ENCODE results near the gene UMOD. TPM values are rescaled to one million over a fixed set of nuclear protein-coding genes. Genes with fewer than 3 reads are reported as not detected.
"Not testable (repeated sequence)": the region's sequence is repeated elsewhere in the genome, so short reads cannot be mapped to it uniquely, and the experiment has no call there.

The UMOD gene
- total RNA-seq, 1 donor = not detected

- Histone ChIP-seq H3K9me3 (ENCODE audit: low read depth, low read length) (no peaks in the 10 kb centered on the region), H4K20me1 (ENCODE audit: insufficient read depth, low read length) (no peaks in the 10 kb centered on the region), H3K4me2 (ENCODE audit: insufficient read depth, low read length) (no peak overlapping the region), H2AFZ (ENCODE audit: low read length) (no peak overlapping the region), H3K27me3 (ENCODE audit: insufficient read depth, low read length) (no peaks in the 10 kb centered on the region), H3K36me3 (ENCODE audit: insufficient read depth, low read length) (no peaks in the 10 kb centered on the region), H3K27ac (ENCODE audit: low read depth, low read length) (no peak overlapping the region), H3K4me1 (ENCODE audit: insufficient read depth, low read length) (no peaks in the 10 kb centered on the region), H3K79me2 (ENCODE audit: insufficient read depth, low read length) (no peaks in the 10 kb centered on the region), H3K4me3 (ENCODE audit: insufficient read depth, low read length) (no peak overlapping the region)
- no peak for DNase-seq (ENCODE audit: insufficient read length, low spot score, missing footprints)
- TF ChIP-seq CTCF (IDR thresholded peaks at IDR 0.05; ENCODE audit: extremely low read depth, low read depth, low read length) = no peak
These were observed 29.8 kb downstream of the UMOD start for GRCh38 chr16:20322696-20323095.

- H3K9me3 ChIP-seq (ENCODE audit: low read depth, low read length) = no peaks in the 10 kb centered on the region
- no peak overlapping the region for H3K4me3 ChIP-seq (ENCODE audit: insufficient read depth, low read length)
- DNase-seq (ENCODE audit: insufficient read length, low spot score, missing footprints) = no peak
- no peak overlapping the region for H3K4me2 ChIP-seq (ENCODE audit: insufficient read depth, low read length)
- no peaks in the 10 kb centered on the region for H3K36me3 ChIP-seq (ENCODE audit: insufficient read depth, low read length)
- H3K27me3 ChIP-seq (ENCODE audit: insufficient read depth, low read length) = no peaks in the 10 kb centered on the region
- H4K20me1 ChIP-seq (ENCODE audit: insufficient read depth, low read length) = no peaks in the 10 kb centered on the region
- no peaks in the 10 kb centered on the region for H3K4me1 ChIP-seq (ENCODE audit: insufficient read depth, low read length)
- H3K79me2 ChIP-seq (ENCODE audit: insufficient read depth, low read length) = no peaks in the 10 kb centered on the region
- TF ChIP-seq CTCF (IDR thresholded peaks at IDR 0.05; ENCODE audit: extremely low read depth, low read depth, low read length) = no peak
- H2AFZ ChIP-seq (ENCODE audit: low read length) = no peak overlapping the region
- H3K27ac ChIP-seq (ENCODE audit: low read depth, low read length) = no peak overlapping the region
These were observed 30.8 kb downstream of the UMOD start for GRCh38 chr16:20321671-20322070.

- H3K4me3 ChIP-seq (ENCODE audit: insufficient read depth, low read length); H3K9me3 ChIP-seq (ENCODE audit: low read depth, low read length); H2AFZ ChIP-seq (ENCODE audit: low read length); H3K27me3 ChIP-seq (ENCODE audit: insufficient read depth, low read length); H3K36me3 ChIP-seq (ENCODE audit: insufficient read depth, low read length); H3K4me1 ChIP-seq (ENCODE audit: insufficient read depth, low read length); H4K20me1 ChIP-seq (ENCODE audit: insufficient read depth, low read length); DNase-seq (ENCODE audit: insufficient read length, low spot score, missing footprints); H3K4me2 ChIP-seq (ENCODE audit: insufficient read depth, low read length); H3K79me2 ChIP-seq (ENCODE audit: insufficient read depth, low read length); H3K27ac ChIP-seq (ENCODE audit: low read depth, low read length): not testable (repeated sequence)
These were observed 31.5 kb downstream of the UMOD start for GRCh38 chr16:20321051-20321450.

- no peak overlapping the region for H3K4me3 ChIP-seq (ENCODE audit: insufficient read depth, low read length)
- no peaks in the 10 kb centered on the region for H3K27me3 ChIP-seq (ENCODE audit: insufficient read depth, low read length)
- no peak overlapping the region for H3K27ac ChIP-seq (ENCODE audit: low read depth, low read length)
- H3K4me1 ChIP-seq (ENCODE audit: insufficient read depth, low read length) = no peaks in the 10 kb centered on the region
- no peaks in the 10 kb centered on the region for H3K36me3 ChIP-seq (ENCODE audit: insufficient read depth, low read length)
- no peak overlapping the region for H2AFZ ChIP-seq (ENCODE audit: low read length)
- no peaks in the 10 kb centered on the region for H3K9me3 ChIP-seq (ENCODE audit: low read depth, low read length)
- H4K20me1 ChIP-seq (ENCODE audit: insufficient read depth, low read length) = no peaks in the 10 kb centered on the region
- H3K79me2 ChIP-seq (ENCODE audit: insufficient read depth, low read length) = no peaks in the 10 kb centered on the region
- no peak for DNase-seq (ENCODE audit: insufficient read length, low spot score, missing footprints)
- no peak overlapping the region for H3K4me2 ChIP-seq (ENCODE audit: insufficient read depth, low read length)
- TF ChIP-seq CTCF (IDR thresholded peaks at IDR 0.05; ENCODE audit: extremely low read depth, low read depth, low read length) = no peak
These were observed 31.9 kb downstream of the UMOD start for GRCh38 chr16:20320592-20320991.

Data from osteoblast (primary cell).